HTERT RPE-1 (cell line): ENCODE results near the gene SCAANT1.

Experiments used
- in situ Hi-C: fragments of 300-500 bp; cut with MboI; formaldehyde crosslinking; loops from 4 replicates; pipeline ENCODE4 v1.14.3; 2020; ENCODE audit warnings: low sequenced_read_pairs

Gene SCAANT1

DNA sequence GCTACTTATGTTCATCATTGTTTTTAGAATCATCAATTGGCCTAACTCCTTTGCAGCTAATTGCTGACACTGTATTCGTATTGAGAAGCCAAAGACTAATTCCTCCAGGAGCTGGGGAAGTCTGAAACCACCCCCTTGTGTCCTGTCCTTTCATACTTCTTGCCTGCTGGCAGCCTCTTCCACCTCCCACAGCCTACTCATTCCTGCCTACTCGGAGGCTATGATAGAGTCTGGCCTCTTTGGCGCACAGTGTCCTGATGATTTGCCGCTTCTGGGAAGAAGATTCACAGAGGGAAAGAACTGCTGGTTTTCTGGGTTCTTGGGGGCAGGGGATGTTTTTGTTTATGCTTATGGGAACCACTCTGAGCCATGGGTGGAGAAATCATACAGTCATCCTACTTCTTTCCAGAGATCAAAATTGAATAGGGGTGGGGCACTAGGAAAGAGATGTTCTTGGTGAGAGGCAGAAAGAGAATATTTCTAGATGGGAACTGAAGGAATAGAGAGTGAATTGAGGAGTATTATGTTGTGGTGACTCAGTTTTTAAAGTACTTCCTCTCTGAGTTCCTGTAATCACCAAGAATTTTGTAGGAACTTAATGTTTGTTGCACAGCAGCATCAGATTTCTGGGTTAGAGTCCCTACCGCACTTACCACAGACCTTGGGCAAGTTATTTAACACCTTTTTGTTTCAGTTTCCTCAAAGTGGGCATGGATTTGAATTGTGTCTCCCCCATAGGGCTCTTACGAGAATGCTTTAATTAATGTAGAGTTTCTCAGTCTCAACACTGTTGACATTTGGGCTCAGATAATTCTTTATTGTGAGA is 22.1 kb upstream of the SCAANT1 start:
- in situ Hi-C loops = no loop called here

- in situ Hi-C loops = no loop called here
Measured at GRCh38 chr3:63933459-63933858, 21.3 kb upstream of the SCAANT1 start.

DNA sequence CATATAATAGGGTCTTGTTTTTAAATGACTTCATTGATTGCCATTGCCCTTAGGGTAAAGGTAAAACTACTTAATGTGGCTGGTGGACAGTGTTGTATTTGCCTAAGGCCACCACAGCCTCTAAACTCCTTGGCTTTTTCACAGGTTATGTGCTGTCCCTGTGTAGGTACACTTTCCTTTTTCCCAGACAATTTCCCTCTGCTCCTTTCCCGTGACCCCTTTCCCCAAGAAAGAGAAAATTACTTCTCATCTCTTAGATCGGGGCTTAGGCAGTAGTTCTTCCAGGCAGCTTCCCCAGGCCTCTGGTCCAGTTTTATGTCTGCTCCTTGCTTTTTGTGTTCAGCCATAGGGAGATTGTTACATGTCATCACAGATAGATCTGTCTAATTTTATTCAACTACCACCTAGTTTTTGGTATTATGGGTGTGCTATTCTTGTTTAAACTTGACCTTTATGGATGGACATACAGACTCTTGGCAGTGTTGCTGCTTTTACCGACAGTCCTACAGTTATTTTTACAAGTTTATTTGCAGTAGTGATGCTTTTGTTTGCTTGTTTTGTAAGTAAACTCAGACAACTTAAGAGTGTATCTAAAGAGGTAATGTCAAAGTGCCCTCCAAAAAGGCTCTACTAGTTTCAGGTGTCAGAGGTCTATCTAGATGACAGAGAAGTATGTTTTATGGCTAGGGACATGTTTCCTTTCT is 20.5 kb upstream of the SCAANT1 start:
- in situ Hi-C loops = no loop called here

DNA sequence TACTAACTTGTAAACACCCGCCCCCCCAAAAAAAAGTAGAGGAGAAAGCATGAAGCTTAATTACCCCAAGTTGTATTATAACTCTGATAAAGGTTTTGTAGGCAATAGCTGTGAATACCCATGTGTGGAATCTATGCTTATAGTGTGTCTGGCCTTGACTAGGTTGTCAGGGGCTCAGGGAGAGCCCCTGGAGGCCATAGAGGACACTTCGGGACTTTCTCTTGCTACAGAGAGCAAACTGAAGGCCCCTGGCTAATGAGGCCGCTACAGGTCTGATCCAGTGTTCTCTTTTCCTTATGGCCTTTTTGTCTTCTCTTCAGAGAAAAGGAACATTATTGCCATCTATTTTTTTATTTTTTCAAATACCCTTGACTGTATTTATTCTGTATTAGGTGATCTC is 19.1 kb upstream of the SCAANT1 start:
- in situ Hi-C loops = no loop called here

DNA sequence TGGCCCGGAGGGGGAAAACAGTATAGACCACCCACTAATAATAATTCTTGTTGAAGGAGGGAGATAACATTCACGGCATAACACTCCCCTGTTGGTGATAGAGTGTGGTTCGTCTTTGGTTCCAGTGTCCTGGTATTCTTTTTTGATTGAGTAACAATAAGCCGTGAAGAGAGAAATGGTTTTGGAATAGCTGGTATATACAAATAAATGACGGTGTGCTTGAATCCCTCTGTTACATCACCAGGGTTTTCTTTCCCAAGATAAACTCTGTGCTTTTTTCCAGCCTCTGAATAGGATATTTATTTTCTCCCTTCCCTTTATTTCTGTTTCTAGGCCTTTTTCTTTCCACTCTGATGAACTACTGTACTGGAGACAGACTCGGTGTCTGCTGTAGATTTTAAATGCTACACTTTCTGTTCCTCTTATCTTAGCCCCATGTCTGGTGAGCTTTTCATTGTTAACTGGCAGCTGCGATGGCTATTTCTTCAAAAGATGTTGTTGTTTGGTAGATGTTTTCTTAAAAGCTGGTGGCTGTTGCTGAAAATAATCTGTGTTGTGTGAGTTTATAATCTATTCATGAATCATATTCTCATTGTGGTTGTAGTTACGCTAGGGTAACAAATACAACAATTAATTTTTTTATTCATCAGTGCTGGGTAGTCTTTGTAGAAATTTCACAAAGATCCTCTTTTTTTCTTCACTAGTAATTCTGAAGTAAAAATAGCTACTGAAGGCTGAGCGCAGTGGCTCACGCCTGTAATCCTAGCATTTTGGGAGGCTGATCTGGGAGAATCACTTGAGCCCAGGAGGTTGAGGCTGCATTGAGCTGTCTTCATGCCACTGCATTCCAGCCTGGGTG is 15.5 kb upstream of the SCAANT1 start:
- in situ Hi-C loops = no loop called here

- in situ Hi-C loops = no loop called here
Measured at GRCh38 chr3:63926309-63926708, 14.1 kb upstream of the SCAANT1 start.

GRCh38 chr3:63922491-63923199 is 10.5 kb upstream of the SCAANT1 start:
- in situ Hi-C loops = no loop called here

DNA sequence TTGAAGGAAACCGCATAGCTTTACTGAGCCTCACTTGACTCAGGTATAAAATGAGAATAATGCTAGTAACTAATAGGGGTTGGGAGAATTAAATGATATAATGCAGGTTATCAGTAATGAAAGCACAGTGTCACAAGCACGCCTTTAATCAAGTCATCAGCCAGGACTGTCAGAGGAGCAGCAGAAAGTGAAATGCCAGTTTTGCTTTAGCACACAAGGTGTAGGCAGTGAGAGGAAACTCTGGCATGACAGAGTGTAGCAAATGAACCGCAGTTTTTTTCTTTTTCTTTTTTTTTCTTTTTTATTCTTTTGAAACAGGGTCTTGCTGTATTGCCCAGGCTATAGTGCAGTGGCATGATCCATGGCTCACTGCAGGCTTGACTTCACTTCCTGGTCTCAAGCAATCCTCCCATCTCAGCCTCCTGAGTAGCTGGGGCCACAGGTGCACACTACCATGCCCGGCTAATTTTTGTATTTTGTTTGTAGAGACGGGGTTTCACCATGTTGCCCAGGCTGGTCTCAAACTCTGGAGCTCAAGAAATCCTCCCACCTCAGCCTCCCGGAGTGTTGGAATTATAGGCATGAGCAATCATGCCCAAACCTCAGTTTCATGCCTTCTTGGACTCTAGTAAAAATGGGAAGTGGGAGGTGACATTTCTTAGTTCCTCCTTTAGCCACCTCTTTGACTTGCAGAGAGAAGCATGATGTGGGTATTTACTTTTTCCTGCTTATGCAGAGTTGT is 9.7 kb upstream of the SCAANT1 start:
- in situ Hi-C loops = no loop called here

DNA sequence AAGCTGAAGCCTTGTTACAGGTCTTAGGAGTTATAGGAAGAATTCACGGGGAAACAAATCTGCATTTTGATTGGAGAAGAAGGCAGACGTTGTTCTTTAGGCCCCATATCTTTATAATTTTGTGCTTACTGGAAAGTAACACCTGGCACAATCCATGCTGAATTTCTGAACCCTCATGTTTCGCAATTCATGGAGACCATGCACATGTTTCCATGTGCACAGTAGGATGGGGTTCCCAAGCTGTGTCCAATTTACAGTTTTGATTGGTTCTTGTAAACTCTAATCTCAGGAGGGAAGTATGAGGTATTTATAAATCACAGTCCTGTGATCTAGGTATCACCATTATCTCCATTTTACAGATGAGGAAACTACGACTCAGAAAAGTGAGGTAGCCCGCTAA is 7.8 kb upstream of the SCAANT1 start:
- in situ Hi-C loops = no loop called here

- in situ Hi-C loops = no loop called here
Measured at GRCh38 chr3:63918321-63918720, 6.1 kb upstream of the SCAANT1 start.

DNA sequence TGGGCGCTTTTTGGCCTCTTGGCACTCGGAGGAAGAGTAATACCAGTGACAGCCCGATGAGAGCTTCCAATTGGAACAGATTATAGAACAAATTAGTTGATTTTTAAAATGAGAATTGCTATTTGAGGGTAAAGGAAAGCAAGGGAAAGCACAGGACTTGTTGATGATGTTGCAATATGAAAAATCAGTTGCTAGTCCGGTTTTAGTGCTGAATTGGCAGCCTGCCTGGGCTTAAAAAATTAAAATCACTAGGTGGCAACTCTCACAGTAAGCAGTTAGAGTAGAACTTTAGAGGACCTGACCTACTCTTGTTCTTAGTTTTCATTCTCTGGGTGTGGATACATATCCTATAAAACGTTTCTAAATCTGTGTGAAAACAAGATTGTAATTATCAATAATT is 2.1 kb upstream of the SCAANT1 start:
- in situ Hi-C loops = no loop called here

DNA sequence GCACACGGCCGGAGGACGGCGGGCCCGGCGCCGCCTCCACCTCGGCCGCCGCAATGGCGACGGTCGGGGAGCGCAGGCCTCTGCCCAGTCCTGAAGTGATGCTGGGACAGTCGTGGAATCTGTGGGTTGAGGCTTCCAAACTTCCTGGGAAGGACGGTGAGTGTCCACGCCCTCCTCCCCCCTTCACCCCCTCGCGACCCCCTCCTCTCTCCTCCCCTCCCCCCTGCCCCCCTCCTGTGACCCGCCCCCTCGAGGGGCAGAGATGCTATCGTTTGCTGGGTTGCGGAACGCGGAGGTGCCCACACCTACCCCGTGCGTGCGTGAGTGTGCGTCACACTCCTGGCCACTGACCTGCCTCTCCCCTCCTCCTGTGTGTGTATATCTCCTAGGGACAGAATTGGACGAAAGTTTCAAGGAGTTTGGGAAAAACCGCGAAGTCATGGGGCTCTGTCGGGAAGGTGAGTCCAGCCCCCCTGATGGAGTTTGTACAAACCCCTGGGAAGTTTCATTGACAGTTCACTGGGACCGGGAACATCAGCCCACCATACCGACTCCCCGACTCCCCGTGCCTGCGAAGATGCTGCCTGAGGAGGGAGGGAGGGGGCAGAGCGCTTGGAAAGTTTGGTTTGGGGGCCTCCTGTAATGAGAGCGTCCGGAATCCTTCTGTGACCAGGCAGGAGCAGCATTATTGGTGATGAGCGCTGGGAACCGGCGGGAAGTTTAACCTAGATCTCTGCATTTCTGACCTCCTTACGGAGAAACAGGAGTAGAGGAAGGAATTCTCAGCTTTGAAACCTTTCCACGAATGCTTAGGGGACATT is 795 bp upstream of the SCAANT1 start:
- in situ Hi-C loops = no loop called here

DNA sequence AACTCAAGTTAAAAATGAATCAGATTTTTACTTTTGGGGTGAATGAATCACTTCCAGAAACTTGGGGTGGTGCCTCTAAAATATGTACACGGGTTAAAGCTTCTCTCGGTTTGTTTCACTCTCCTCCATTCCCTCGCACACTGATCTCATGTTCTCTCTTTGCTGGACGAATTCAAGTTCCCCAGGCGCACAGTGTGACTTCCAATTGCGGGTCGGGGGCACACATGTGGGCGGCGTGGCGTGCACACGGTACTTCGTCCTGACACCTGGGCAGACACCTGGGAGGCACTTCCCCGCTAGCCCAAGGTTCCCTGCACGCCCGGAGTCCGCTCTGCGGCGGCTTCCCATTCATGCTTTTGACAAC is 692 bp downstream of the SCAANT1 start:
- in situ Hi-C loops = no loop called here

DNA sequence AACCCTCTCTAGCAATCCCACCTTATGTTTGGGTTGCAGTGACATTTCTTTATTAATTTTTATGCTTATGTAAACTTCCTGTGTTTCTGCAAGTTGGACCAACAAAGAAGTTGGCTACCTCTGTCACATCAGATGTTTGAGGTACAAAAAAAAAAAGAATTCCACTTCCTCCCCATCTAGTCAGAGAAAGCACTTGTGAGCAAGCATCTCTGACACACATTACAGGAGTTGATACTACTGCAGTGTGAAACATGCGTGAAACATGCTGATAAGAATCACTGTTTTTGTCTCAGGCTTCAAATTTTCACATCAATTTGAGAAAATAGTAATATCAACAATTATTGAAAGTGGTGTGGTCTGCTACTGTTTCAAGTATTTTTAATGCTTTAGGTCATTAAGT is 1.3 kb downstream of the SCAANT1 start:
- in situ Hi-C loops = no loop called here

DNA sequence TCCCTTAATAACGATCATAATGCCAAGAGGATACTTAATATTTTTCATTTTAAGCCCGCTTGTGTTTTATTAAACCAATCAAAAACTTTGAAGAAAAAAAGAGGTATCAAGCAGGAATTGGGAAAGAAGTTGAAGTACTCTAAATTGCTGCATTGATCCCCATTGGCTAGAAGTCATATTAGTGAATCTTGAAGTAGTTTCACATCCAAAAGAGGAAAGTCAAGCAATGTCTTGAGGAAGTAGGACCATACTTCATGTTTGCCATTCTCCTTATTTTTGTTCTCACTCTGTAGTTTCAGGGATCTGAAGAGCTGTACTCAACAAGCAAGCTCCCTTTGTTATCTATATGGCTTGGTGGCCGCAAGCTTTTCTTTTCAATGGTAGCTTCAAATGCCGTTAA is 2.2 kb downstream of the SCAANT1 start:
- in situ Hi-C loops = no loop called here

GRCh38 chr3:63909431-63909830 is 2.8 kb downstream of the SCAANT1 start:
- in situ Hi-C loops = no loop called here

DNA sequence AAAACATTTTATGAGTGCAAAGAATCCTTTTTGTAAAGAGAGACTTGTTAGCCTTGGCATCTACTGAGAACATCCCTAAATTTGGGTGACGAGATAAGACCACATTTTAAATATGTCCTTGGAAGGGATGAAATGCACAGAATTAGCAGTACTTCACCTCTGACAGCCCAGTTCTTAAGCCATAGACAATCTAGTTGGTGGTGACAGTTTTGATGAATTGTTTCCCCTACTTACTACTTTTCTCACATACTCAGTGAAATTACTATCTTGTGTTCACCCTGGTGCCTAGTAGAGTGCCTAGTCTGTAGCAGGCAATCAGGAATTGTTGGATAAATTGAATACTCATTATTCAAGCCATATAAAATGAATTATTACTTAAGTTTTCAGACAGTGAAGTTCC is 3.4 kb downstream of the SCAANT1 start:
- in situ Hi-C loops = no loop called here

DNA sequence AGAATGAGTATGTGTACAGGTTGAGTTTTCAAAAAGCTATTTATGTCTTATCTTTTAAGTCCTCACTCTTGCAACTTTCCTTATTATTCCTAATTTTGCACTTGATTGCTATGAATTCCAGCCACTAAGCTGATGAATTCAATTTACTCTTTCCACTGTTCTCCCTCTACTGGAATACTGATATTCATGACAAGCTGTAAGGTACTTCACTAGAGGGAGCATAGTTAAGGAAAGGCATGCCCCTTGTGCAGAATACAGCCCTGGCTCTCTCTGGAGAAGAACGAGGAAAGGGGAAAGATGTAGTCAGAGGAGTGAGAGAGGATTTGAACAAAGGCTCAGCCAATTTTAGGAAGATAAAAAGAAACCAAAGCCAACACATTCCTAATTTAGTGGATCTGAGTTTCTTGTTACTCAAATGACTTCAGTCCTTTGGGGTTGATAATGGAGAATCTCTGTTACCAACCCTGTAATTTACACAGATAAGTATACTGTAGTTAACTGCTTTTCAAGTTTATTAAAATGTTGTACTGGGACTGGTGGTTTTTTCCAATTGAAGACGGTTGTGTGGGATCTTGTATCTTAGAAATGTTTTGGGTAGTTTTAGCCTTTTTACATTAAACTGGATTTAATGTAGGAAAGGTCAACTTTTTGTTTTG is 4.0 kb downstream of the SCAANT1 start:
- in situ Hi-C loops = no loop called here
